Adrenal gland (tissue), 12 donors: ENCODE measurements around the gene GRPEL1. TPM values are rescaled to one million over a fixed set of nuclear protein-coding genes. Genes with fewer than 3 reads are reported as not detected.

Source experiments
- DNase-seq, 7 donors: peaks; one replicate each; pipeline ENCODE4 v3.0.0-alpha.2; 2019 to 2020
- H3K27ac ChIP-seq, 5 donors: fragments of 200-600 bp; sonication (generic) in 4 of 5; 1 replicate in 3 of 5; 2 replicates in 2 of 5; pipeline versions ENCODE4 v1.5.1 to v1.8.0; 2016 to 2020; ENCODE audit warnings: mild to moderate bottlenecking in 1 of 5
- H3K27me3 ChIP-seq: fragments of 200-600 bp; 2 replicates; pipeline ENCODE4 v1.8.0; 2021
- H3K36me3 ChIP-seq, 2 donors: fragments of 200-600 bp; replicated peaks in 1 of 2; 1 replicate in 1 of 2; 2 replicates in 1 of 2; pipeline versions ENCODE4 v1.5.1 to v1.8.0; 2018 to 2022
- H3K4me1 ChIP-seq, 2 donors: fragments of 200-600 bp; replicated peaks in 1 of 2; 1 replicate in 1 of 2; 2 replicates in 1 of 2; pipeline versions ENCODE4 v1.5.1 to v1.8.0; 2018 to 2021
- H3K4me3 ChIP-seq, 4 donors: fragments of 200-600 bp; sonication (generic) in 3 of 4; one replicate each; pipeline ENCODE4 v1.5.1; 2016 to 2018
- H3K9me3 ChIP-seq, 3 donors: fragments of 200-600 bp; sonication (generic) in 1 of 3; replicated peaks in 1 of 3; 1 replicate in 2 of 3; 2 replicates in 1 of 3; pipeline versions ENCODE4 v1.5.1 to v1.8.0; 2016 to 2021
- POLR2A ChIP-seq, 2 donors: fragments of 450-650 bp; IDR thresholded peaks; one replicate each; pipeline ENCODE4 v1.6.1; 2017; ENCODE audit warnings: antibody characterized with exemption in 2 of 2, mild to moderate bottlenecking in 2 of 2, moderate library complexity in 1 of 2
- WGBS, 4 donors: extraction: QIAGEN DNeasy Blood & Tissue Kit in 2 of 4; methylation state at CpG; one replicate each; pipeline versions ENCODE4 v1.1.5 to v1.1.7; 2013 to 2017; 5-methylcytosine and 5-hydroxymethylcytosine counted together
- intact Hi-C, 2 donors: fragments of 100-400 bp; cut with DNase I; formaldehyde crosslinking; loops; one replicate each; pipeline versions ENCODE4 v1.14.1 to v1.15.0; 2022 to 2023
- polyA plus RNA-seq, 3 donors: library from polyadenylated mRNA; stranded (reverse); fragments of 200-250 nt in 2 of 3; fragments of 350-450 nt in 1 of 3; fragmentation: Illumina TruSeq in 1 of 3; extraction: RNeasy Lipid Tissue Mini Kit (QIAGEN cat#74804) in 1 of 3; gene quantifications; one replicate each; pipeline ENCODE4 v1.2.3, GENCODE V29; 2013 to 2014
- total RNA-seq, 9 donors: library from RNA; depleted of rRNA in 4 of 9; stranded (reverse); fragments of >200 nt in 4 of 9; fragments of 120-200 nt in 1 of 9; fragmentation: NEBNext Ultra II Directional in 1 of 9; extraction: Animal tissue kit (Norgen Biotek cat#: 25700) in 1 of 9; gene quantifications; one replicate each; pipeline versions ENCODE4 v1.1.0 to v1.2.4, GENCODE V29; 2013 to 2023
- TF ChIP-seq, protein P1 (sequence below), 6 experiments: fragments of 450-650 bp in 4 of 6; fragments of 200-600 bp in 2 of 6; sonication (generic) in 1 of 6; IDR thresholded peaks; 1 replicate in 5 of 6; 2 replicates in 1 of 6; pipeline versions ENCODE4 v1.5.1 to v1.8.0; 2016 to 2021; ENCODE audit warnings: antibody characterized with exemption in 6 of 6, mild to moderate bottlenecking in 2 of 6, moderate library complexity in 1 of 6
- donor health status: healthy with polysubstance abuse.
- donor health status: Bipolar disorder and iron deficiency.
- donor health status: DM: yes; HTN: yes; CAD: no.
- donor health status: DM: no; HTN: no; CAD: no.
- donor health status: DM: no; HTN: no; CAD: no.
- donor health status: DM: yes; HTN: yes; CAD: no.

The GRPEL1 gene
- total and polyA plus RNA-seq, 12 donors: 35.8 to 439 (median 80.0) TPM

DNA sequence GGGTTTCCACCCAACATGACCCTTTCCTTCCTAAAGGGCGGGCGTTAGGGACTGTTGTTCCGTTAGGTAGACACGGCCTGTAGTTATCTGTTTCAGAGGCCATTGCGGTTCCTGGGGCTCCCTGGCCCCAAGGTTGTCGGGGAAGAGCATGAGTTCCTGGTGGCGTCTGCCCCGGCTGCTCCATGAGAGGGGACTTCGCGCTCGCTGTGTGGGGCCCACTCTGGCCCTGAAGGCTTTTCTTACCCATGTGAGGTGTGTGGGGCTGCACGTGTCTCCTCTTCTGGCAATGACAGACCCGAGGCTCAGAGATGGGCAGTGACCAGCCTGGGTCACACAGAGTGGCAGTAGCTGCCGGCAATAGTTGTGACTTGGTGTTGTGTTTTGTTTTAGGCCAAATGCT is 15.6 kb downstream of the GRPEL1 start:
- Histone ChIP-seq H3K4me1 (peaks cover 29 to 43% of the 10 kb centered on the region in 2 donors), H3K4me3 (no peak overlapping the region), H3K9me3 (no peaks in the 10 kb centered on the region), H3K27me3 (no peaks in the 10 kb centered on the region), H3K27ac (peak overlapping the region; percentile 42 to 82 (median 76)), H3K36me3 (peaks cover 0 to 24% of the 10 kb centered on the region in 2 donors)
- no peak for DNase-seq
- TF ChIP-seq POLR2A (IDR thresholded peaks at IDR 0.05): no peak
- TF ChIP-seq, protein P1, sequence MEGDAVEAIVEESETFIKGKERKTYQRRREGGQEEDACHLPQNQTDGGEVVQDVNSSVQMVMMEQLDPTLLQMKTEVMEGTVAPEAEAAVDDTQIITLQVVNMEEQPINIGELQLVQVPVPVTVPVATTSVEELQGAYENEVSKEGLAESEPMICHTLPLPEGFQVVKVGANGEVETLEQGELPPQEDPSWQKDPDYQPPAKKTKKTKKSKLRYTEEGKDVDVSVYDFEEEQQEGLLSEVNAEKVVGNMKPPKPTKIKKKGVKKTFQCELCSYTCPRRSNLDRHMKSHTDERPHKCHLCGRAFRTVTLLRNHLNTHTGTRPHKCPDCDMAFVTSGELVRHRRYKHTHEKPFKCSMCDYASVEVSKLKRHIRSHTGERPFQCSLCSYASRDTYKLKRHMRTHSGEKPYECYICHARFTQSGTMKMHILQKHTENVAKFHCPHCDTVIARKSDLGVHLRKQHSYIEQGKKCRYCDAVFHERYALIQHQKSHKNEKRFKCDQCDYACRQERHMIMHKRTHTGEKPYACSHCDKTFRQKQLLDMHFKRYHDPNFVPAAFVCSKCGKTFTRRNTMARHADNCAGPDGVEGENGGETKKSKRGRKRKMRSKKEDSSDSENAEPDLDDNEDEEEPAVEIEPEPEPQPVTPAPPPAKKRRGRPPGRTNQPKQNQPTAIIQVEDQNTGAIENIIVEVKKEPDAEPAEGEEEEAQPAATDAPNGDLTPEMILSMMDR (IDR thresholded peaks at IDR 0.05): no peak
- intact Hi-C loops: no loop called here
- WGBS, 4 donors: 45 to 51% (median 47%) methylated on average over 7 to 14 of the region's 14 CpGs

DNA sequence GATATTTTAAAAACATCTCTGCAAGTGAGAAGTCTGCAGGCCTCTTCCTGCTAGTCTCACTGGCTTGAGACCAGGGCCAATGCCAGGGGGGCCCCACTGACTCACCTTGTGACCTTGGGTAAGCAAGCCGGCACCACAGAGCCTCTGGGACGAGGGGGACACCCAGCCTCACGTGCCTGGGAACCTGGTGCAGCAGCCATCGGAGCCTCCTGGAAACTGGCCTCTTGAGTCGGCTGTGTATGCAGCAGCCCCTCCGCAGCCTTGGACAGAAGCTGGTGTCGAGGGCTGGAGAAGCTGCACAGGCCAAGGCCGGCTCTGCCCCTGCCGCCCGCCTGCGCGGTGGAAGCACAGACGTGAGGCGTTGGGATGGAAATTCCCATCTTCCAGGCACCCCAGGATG is 16.0 kb downstream of the GRPEL1 start:
- TF ChIP-seq, protein P1 (IDR thresholded peaks at IDR 0.05): no peak
- no peak for TF ChIP-seq POLR2A (IDR thresholded peaks at IDR 0.05)
- H3K4me3 ChIP-seq: no peak overlapping the region
- H3K36me3 ChIP-seq: peaks cover 0 to 24% of the 10 kb centered on the region in 2 donors
- no peaks in the 10 kb centered on the region for H3K9me3 ChIP-seq
- H3K27me3 ChIP-seq: no peaks in the 10 kb centered on the region
- H3K27ac ChIP-seq: peak overlapping the region; percentile 42 to 82 (median 76)
- intact Hi-C loops: no loop called here
- H3K4me1 ChIP-seq: peaks cover 29 to 46% of the 10 kb centered on the region in 2 donors
- WGBS, 4 donors: 44 to 54% (median 51%) methylated on average over 12 to 14 of the region's 14 CpGs; no CpG with 5 or more reads in 1 of the 4 donors
- DNase-seq: peak; percentile 63 to 89 (median 85)

DNA sequence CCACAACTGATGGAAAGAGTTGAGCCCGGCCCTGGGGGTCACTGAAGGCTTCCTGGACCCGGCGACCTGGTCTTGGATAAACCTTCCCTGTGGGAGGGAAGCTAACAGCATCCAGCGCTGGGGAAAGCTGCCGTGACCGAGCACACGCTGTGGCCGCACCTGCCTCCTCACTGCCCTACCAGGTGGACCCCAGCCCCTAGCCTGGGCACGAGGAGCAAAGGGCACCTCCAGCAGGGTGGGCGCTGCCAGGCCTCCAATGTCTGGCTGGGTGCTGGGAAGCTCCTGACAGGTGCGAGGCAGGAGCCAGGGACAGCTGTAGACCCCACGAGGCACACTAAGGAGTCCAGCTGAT is 16.7 kb downstream of the GRPEL1 start:
- no peaks in the 10 kb centered on the region for H3K9me3 ChIP-seq
- intact Hi-C loops: no loop called here
- H3K27me3 ChIP-seq: no peaks in the 10 kb centered on the region
- 56 to 75% (median 65%) methylated on average over 3 to 12 of the region's 12 CpGs for WGBS, 4 donors
- H3K36me3 ChIP-seq: peaks cover 0 to 19% of the 10 kb centered on the region in 2 donors
- H3K27ac ChIP-seq: peak overlapping the region in 4 of 5 donors; percentile 26 to 82 (median 76)
- no peak overlapping the region for H3K4me3 ChIP-seq
- DNase-seq: no peak
- peaks cover 34 to 54% of the 10 kb centered on the region in 2 donors for H3K4me1 ChIP-seq
- TF ChIP-seq POLR2A (IDR thresholded peaks at IDR 0.05): no peak
- TF ChIP-seq, protein P1 (IDR thresholded peaks at IDR 0.05): no peak

DNA sequence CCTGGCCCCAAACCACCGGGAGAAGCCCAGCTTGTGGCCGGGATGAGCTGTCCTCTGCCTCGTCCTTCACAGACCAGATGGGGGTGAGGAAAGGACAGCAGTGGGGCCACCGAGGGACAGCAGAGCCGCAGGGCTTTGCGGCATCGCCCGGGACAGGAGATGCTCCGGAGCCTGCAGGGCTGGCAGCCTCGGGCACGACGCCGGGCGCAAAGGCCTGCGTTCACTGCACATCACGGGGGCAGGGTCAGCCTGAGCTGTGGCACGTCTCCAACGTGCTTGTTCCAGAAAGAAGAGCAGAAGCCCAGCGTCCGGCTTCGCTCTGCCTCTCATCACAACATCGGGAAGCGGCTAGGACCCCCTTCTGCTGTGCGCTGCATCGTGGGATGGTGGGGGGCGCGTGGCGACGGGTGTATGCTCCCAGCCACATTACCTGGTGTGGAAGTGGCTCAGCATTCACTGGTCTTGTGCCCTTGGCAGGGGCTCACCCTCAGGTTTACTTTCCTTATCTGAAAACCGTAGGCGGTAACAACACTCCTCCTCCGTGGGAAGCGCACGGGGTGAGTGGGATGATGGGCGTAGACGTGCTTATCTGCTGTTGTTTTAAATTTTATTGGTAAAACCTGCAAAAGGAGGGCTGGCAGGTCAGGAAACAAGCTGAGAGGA is 17.3 kb downstream of the GRPEL1 start:
- Histone ChIP-seq H3K27ac (peak overlapping the region; percentile 12 to 82 (median 76)), H3K27me3 (no peaks in the 10 kb centered on the region), H3K36me3 (peaks cover 0 to 14% of the 10 kb centered on the region in 2 donors), H3K4me3 (no peak overlapping the region), H3K4me1 (peaks cover 39 to 59% of the 10 kb centered on the region in 2 donors), H3K9me3 (no peaks in the 10 kb centered on the region)
- peak; percentile 65 to 84 (median 76) for DNase-seq
- WGBS, 4 donors: 49 to 66% (median 51%) methylated on average over 11 to 36 of the region's 36 CpGs
- intact Hi-C loops: no loop called here
- TF ChIP-seq, protein P1 (IDR thresholded peaks at IDR 0.05): peak in 1 of 6 experiments; percentile 14
- no peak for TF ChIP-seq POLR2A (IDR thresholded peaks at IDR 0.05)
